IPS-18c (cell line): ENCODE data around the gene DUSP16.

ENCODE experiments used
- H3K4me3 ChIP-seq: 2 replicates; pipeline ENCODE4 v1.7.0; 2013; ENCODE audit warnings: low read depth, mild to moderate bottlenecking, low read length, moderate library complexity; ENCODE audit not compliant: insufficient read depth
- H3K9me3 ChIP-seq: one replicate; pipeline ENCODE4 v1.6.1; 2013; ENCODE audit warnings: mild to moderate bottlenecking, low read length, moderate library complexity; ENCODE audit not compliant: control insufficient read depth, insufficient read depth

DUSP16 gene

GRCh38 chr12:12557733-12558132 is 4.9 kb downstream of the DUSP16 start:
- no peak overlapping the region for H3K4me3 ChIP-seq
- H3K9me3 ChIP-seq: no peaks in the 10 kb centered on the region

- Histone ChIP-seq H3K9me3 (no peaks in the 10 kb centered on the region), H3K4me3 (no peak overlapping the region)
Observed at GRCh38 chr12:12555656-12556055, 7.0 kb downstream of the DUSP16 start.

DNA sequence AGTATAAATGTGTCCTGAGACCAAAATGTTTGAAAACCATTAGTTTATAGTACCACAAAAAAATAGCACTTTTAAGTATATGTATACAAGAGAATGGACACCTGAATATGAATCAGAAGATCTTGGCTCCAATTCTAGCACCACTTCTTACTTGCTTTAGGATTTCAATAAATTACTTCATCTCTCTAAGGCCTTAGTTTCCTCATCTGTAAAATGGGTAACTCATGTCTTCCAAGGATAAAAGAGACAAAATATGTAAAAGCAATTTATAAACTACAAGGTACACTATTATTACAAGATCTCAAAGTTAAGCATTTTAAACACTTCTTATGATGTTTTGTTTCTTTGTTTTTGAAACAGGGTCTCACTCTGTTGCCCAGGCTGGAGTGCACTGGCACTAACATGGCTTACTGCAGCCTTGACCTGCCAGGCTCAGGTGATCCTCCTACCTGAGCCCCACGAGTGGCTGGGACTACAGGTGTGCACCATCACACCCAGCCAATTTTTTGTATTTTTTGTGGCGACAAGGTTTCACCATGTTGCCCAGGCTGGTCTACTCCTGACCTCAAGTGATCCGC is 9.4 kb downstream of the DUSP16 start:
- Histone ChIP-seq H3K4me3 (no peak overlapping the region), H3K9me3 (no peaks in the 10 kb centered on the region)

DNA sequence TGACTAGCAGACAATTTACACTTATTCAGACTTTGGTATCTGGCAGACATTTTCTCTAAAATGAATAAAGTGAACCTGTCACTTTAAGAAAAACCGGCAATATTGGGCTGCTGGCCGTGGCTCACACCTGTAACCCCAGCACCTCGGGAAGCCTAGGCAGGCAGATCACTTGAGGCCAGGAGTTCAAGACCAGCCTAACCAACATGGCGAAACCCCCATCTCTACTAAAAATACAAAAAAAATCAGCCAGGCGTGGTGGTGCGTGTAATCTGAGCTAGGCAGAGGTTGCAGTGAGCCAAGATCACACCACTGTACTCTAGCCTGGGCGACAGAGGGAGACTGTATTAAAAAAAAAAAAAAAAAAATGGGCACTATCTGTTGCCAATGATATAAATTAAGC is 11.5 kb downstream of the DUSP16 start:
- H3K9me3 ChIP-seq: no peaks in the 10 kb centered on the region
- H3K4me3 ChIP-seq: no peak overlapping the region

- H3K4me3 ChIP-seq: no peak overlapping the region
- H3K9me3 ChIP-seq: no peaks in the 10 kb centered on the region
Observed at GRCh38 chr12:12550277-12550676, 12.4 kb downstream of the DUSP16 start.

- Histone ChIP-seq H3K9me3 (no peaks in the 10 kb centered on the region), H3K4me3 (no peak overlapping the region)
Observed at GRCh38 chr12:12549426-12549825, 13.2 kb downstream of the DUSP16 start.

- no peak overlapping the region for H3K4me3 ChIP-seq
- H3K9me3 ChIP-seq: no peaks in the 10 kb centered on the region
Observed at GRCh38 chr12:12548713-12549112, 13.9 kb downstream of the DUSP16 start.

DNA sequence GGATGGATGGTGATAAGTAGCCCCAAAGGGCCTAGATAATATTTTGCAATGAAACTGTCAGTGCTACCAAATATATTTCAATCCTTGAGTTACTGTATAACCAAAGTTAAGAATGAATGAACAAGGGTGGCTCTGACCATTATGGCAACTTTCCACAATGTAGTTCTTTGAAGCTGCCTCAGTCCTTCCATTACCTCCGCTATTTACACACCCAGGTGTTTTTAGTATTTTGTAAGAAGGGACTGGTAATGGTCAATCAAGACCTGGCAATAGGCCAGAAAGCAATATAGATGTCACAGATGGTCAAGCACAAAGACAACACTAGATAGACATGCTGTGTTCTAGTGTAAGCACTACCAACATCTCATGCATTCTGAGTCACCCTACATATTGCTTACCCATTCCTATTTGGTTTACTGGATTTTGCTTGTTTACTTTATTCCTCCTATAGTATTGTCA is 16.3 kb downstream of the DUSP16 start:
- no peaks in the 10 kb centered on the region for H3K9me3 ChIP-seq
- no peak overlapping the region for H3K4me3 ChIP-seq

GRCh38 chr12:12543959-12544358 is 18.7 kb downstream of the DUSP16 start:
- H3K9me3 ChIP-seq: no peaks in the 10 kb centered on the region
- H3K4me3 ChIP-seq: no peak overlapping the region

- no peak overlapping the region for H3K4me3 ChIP-seq
- H3K9me3 ChIP-seq: no peaks in the 10 kb centered on the region
Observed at GRCh38 chr12:12542964-12543363, 19.7 kb downstream of the DUSP16 start.

GRCh38 chr12:12542286-12542685 is 20.4 kb downstream of the DUSP16 start:
- H3K4me3 ChIP-seq: no peak overlapping the region
- no peaks in the 10 kb centered on the region for H3K9me3 ChIP-seq

GRCh38 chr12:12541782-12542181 is 20.9 kb downstream of the DUSP16 start:
- H3K4me3 ChIP-seq: no peak overlapping the region
- no peaks in the 10 kb centered on the region for H3K9me3 ChIP-seq

DNA sequence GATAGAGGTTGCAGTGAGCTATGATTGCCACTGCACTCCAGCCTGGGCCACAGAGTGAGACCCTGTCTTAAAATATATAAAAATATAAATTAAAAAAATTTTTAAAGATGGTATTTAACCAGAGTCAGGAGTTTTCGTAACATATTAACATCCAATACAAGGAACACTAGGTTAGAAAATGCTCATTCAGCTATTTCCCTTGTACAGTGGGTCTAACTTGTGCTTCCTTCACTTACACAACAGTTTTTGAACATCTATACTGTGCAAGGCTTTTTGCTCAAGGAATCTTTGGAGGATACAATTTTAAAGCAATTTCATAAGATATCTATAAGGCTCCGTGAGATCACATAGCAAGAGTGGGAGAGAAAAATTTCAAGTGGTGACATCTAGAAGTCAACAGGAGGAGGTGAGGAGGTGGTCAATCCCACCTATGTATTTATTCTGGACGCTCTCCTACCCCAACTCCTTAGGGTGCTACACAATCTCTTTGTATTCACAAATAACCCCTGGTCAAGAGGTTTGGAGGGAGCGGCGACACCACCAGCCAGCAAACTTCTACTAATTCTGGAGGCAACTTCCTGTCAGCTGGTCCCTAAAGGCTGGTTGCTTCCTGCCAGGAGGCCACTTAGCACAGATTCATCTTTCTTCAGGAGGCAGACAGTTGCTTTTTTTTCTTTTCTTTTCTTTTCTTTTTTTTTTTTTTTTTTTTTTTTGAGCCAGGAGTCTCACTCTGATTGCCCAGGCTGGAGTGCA is 22.2 kb downstream of the DUSP16 start:
- Histone ChIP-seq H3K4me3 (no peak overlapping the region), H3K9me3 (no peaks in the 10 kb centered on the region)

DNA sequence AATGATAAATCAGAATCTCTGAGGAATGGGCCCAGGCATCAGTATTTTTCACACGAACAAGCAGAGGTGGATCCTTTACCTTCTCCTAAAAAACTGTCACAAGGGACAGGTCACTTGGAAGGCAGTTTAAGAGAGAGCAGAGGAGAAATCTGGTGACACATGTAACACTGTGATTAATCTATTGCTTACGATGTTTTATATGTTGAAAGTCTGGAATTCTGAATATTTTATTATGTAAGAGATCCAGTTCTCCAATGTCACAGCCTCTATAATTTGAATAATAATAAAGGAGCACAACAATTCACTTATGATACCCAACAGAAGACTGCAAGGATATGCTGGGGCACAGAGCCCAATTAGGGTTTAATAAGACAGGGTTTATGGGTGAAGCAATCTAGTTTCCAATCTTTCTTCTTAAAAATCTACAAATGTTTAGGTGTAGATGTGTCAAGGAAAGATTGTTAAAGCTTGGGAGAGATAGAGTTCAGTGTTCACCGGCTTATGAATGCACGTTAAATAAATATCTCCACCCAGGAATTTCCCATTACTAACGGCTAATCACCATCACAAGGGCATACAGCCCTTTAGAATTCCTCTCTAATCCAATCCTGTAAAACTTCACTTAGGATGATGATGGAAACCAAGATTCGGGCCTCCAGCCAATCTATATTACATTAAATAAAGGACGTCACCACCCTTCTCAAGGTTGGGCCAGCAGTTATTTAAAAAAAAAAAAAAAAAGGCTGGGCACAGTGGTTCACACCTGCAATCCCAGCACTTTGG is 23.4 kb downstream of the DUSP16 start:
- H3K9me3 ChIP-seq: no peaks in the 10 kb centered on the region
- no peak overlapping the region for H3K4me3 ChIP-seq

DNA sequence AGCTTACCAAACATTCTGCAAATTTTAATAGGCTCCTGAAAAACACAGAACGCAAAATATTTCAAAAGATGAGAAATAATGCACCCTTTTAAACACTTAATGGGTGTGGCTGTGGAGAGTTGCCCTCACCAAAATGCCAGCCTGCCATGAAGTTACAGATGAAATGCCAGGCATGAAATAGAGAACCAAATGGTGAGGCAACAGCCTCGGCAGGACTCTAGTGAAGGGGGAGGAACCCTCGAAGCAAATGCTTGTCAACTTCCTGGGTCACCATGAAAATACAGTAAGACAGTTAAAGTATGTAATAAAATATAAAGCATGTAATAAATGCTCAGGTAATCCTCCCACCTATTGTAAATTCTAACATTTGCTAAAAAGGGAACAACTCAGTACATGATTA is 24.1 kb downstream of the DUSP16 start:
- Histone ChIP-seq H3K4me3 (no peak overlapping the region), H3K9me3 (no peaks in the 10 kb centered on the region)

GRCh38 chr12:12537421-12537820 is 25.2 kb downstream of the DUSP16 start:
- no peak overlapping the region for H3K4me3 ChIP-seq
- no peaks in the 10 kb centered on the region for H3K9me3 ChIP-seq

DNA sequence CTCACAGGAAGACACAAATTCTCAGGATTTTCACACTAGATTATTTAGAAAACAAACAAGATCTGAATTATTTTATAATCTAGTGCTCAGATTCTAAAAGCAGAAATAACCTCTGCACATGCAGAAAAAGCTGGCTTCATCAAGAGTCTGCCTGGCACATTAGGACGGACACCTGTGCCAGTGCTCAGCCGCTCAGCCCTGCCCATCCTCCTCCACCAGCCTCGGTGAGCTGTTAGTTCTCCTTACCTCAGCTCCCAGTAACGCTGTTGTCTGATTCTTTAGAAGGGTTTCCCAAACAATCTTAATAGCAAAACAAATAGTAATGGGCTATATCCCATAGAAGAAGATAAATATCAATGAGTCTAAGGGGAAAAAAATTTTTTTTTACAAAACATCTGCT is 27.7 kb downstream of the DUSP16 start:
- Histone ChIP-seq H3K9me3 (no peaks in the 10 kb centered on the region), H3K4me3 (no peak overlapping the region)
